NCI-H2107 (cell line): ENCODE results near the gene ASIC2.
"Not testable (repeated sequence)": the region's sequence is repeated elsewhere in the genome, so short reads cannot be mapped to it uniquely, and the experiment has no call there.

ENCODE experiments used
- DNase-seq: peaks from one replicate; lab custom pipeline; 2025; lab: John Stamatoyannopoulos, UW

The ASIC2 gene

GRCh38 chr17:33019161-33019890 lies 273.8 kb downstream of the ASIC2 start:
- no peak for DNase-seq

- DNase-seq, result no peak
Measured at GRCh38 chr17:33017366-33017765, 275.7 kb downstream of the ASIC2 start.

GRCh38 chr17:33016920-33017319 lies 276.2 kb downstream of the ASIC2 start:
- no peak for DNase-seq

- DNase-seq, result no peak
Measured at GRCh38 chr17:33015716-33016346, 277.3 kb downstream of the ASIC2 start.

GRCh38 chr17:33014751-33015150 lies 278.3 kb downstream of the ASIC2 start:
- DNase-seq, result no peak

- DNase-seq, result no peak
Measured at GRCh38 chr17:33013596-33014375, 279.3 kb downstream of the ASIC2 start.

- no peak for DNase-seq
Measured at GRCh38 chr17:33012522-33013033, 280.5 kb downstream of the ASIC2 start.

- DNase-seq, result no peak
Measured at GRCh38 chr17:33009636-33010035, 283.5 kb downstream of the ASIC2 start.

- no peak for DNase-seq
Measured at GRCh38 chr17:33007186-33007585, 285.9 kb downstream of the ASIC2 start.

- no peak for DNase-seq
Measured at GRCh38 chr17:33002246-33002645, 290.8 kb downstream of the ASIC2 start.

- no peak for DNase-seq
Measured at GRCh38 chr17:32998887-32999228, 294.2 kb downstream of the ASIC2 start.

GRCh38 chr17:32998111-32998886 lies 294.8 kb downstream of the ASIC2 start:
- peak; percentile 22 for DNase-seq

GRCh38 chr17:32995416-32996045 lies 297.6 kb downstream of the ASIC2 start:
- no peak for DNase-seq

- no peak for DNase-seq
Measured at GRCh38 chr17:32993977-32994376, 299.1 kb downstream of the ASIC2 start.

GRCh38 chr17:32992321-32993033 lies 300.6 kb downstream of the ASIC2 start:
- no peak for DNase-seq

GRCh38 chr17:32988481-32989101 lies 304.5 kb downstream of the ASIC2 start:
- DNase-seq, result no peak

GRCh38 chr17:32987868-32988267 lies 305.2 kb downstream of the ASIC2 start:
- not testable (repeated sequence) for DNase-seq

- not testable (repeated sequence) for DNase-seq
Measured at GRCh38 chr17:32987453-32987805, 305.7 kb downstream of the ASIC2 start.

GRCh38 chr17:32985050-32985756 lies 307.9 kb downstream of the ASIC2 start:
- DNase-seq, result no peak

GRCh38 chr17:32981611-32982010 lies 311.5 kb downstream of the ASIC2 start:
- DNase-seq, result not testable (repeated sequence)
